ENCODE measurements around the gene SGMS1. TPM values are rescaled to one million over a fixed set of nuclear protein-coding genes. Genes with fewer than 3 reads are reported as not detected.

SGMS1 gene
- total RNA-seq, 4 donors from 2014 or later = 64.3 to 132 (median 87.0) TPM

GRCh38 chr10:50541921-50542320 is 81.8 kb downstream of the SGMS1 start:
- H3K27me3 ChIP-seq = no peaks in the 10 kb centered on the region
- no peak for TF ChIP-seq EP300 (IDR thresholded peaks at IDR 0.05)
- TF ChIP-seq POLR2A (IDR thresholded peaks at IDR 0.05; ENCODE audit: low read depth) = no peak
- no peak for TF ChIP-seq CTCF (IDR thresholded peaks at IDR 0.05)
- no peak for TF ChIP-seq POLR2AphosphoS5 (IDR thresholded peaks at IDR 0.05)
- H3K36me3 ChIP-seq = no peaks in the 10 kb centered on the region
- H3K27ac ChIP-seq (replicated peaks in 1 of 4) = no peak overlapping the region
- 75% methylated on average over 4 of the region's 4 CpGs for WGBS
- no peak overlapping the region for H3K4me3 ChIP-seq
- peak; percentile 10 for DNase-seq (ENCODE audit: extremely low spot score)
- intact Hi-C loops (cut with DNase I) = no loop called here
- H3K4me1 ChIP-seq = peaks cover 19 to 58% (median 28%) of the 10 kb centered on the region in 4 donors
- no peaks in the 10 kb centered on the region for H3K9me3 ChIP-seq

DNA sequence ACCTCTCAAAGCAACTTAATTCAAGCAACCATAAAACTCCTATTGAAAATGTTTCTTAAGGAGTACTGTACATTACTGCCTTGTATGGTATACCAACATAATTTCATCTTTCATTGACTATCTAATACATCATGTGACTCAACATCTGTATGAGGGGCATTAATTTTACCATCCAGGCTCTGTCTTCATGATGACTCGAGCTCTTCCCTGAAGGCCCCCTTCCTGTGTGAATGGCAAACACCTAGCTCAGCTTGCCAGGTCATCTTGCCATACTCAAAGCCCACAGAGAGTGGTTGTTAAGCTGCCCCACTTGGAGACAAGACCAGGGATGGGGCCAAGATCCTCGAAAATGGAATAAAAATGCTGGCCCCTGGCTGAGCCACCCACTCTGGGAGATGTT is 82.4 kb downstream of the SGMS1 start:
- no peaks in the 10 kb centered on the region for H3K27me3 ChIP-seq
- 85% methylated on average over 2 of the region's 2 CpGs for WGBS
- TF ChIP-seq POLR2A (IDR thresholded peaks at IDR 0.05; ENCODE audit: low read depth) = no peak
- TF ChIP-seq CTCF (IDR thresholded peaks at IDR 0.05) = no peak
- TF ChIP-seq POLR2AphosphoS5 (IDR thresholded peaks at IDR 0.05) = no peak
- no peak for TF ChIP-seq EP300 (IDR thresholded peaks at IDR 0.05)
- intact Hi-C loops (cut with DNase I) = no loop called here
- peaks cover 19 to 58% (median 31%) of the 10 kb centered on the region in 4 donors for H3K4me1 ChIP-seq
- DNase-seq (ENCODE audit: extremely low spot score) = peak; percentile 78
- no peak overlapping the region for H3K4me3 ChIP-seq
- no peaks in the 10 kb centered on the region for H3K36me3 ChIP-seq
- no peaks in the 10 kb centered on the region for H3K9me3 ChIP-seq
- no peak overlapping the region for H3K27ac ChIP-seq (replicated peaks in 1 of 4)

GRCh38 chr10:50540826-50541122 is 83.0 kb downstream of the SGMS1 start:
- DNase-seq (ENCODE audit: extremely low spot score) = peak; percentile 72
- no peak overlapping the region for H3K27ac ChIP-seq (replicated peaks in 1 of 4)
- intact Hi-C loops (cut with DNase I) = no loop called here
- H3K36me3 ChIP-seq = no peaks in the 10 kb centered on the region
- H3K4me3 ChIP-seq = no peak overlapping the region
- no peaks in the 10 kb centered on the region for H3K27me3 ChIP-seq
- no peak for TF ChIP-seq CTCF (IDR thresholded peaks at IDR 0.05)
- no peak for TF ChIP-seq EP300 (IDR thresholded peaks at IDR 0.05)
- TF ChIP-seq POLR2A (IDR thresholded peaks at IDR 0.05; ENCODE audit: low read depth) = no peak
- no peak for TF ChIP-seq POLR2AphosphoS5 (IDR thresholded peaks at IDR 0.05)
- 100% methylated on average over 1 of the region's 1 CpG for WGBS
- H3K4me1 ChIP-seq = peaks cover 19 to 58% (median 31%) of the 10 kb centered on the region in 4 donors
- no peaks in the 10 kb centered on the region for H3K9me3 ChIP-seq

DNA sequence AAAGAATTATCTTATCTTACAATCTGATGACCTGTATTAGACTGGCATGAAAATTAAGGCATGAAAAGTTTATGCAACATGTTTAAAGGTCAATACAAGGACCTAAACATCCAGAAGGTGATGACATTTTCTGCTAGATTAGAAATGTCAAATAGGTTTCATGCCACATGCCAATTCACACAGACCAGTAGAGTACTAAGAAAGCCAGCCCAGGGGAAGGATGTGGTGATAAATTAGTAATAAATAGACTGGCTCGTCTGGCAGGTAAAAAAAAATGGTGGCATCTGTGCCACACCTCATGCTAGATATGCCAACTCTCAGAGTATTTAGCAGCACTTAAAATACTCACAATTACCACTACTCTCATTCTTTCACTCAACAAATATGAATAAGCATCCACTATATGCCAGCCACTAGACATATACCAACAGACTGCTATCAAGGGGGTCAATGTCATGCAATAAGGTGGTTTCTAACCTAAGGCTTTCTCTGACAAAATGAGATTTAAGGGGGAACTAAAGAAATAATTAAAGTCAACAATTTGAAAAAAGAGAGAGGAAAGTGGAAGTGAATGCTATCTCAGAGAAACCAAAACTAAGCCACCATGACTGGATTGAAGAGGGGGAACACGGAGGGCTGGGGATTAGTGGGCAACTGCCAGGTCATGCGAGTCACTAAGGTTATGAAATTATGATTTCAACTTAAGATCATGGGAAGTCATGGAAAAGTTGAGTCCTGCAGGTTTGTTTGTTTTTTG is 83.5 kb downstream of the SGMS1 start:
- intact Hi-C loops (cut with DNase I) = no loop called here
- 76% methylated on average over 3 of the region's 3 CpGs for WGBS

More for the DNA sequence above, 83.5 kb downstream of the SGMS1 start:
- Histone ChIP-seq H3K27me3 (no peaks in the 10 kb centered on the region), H3K4me3 (no peak overlapping the region), H3K36me3 (no peaks in the 10 kb centered on the region), H3K9me3 (no peaks in the 10 kb centered on the region), H3K4me1 (peaks cover 19 to 58% (median 32%) of the 10 kb centered on the region in 4 donors), H3K27ac (replicated peaks in 1 of 4) (no peak overlapping the region)
- DNase-seq (ENCODE audit: extremely low spot score) = no peak
- no peak for TF ChIP-seq POLR2A (IDR thresholded peaks at IDR 0.05; ENCODE audit: low read depth)
- TF ChIP-seq CTCF (IDR thresholded peaks at IDR 0.05) = no peak
- TF ChIP-seq POLR2AphosphoS5 (IDR thresholded peaks at IDR 0.05) = no peak
- TF ChIP-seq EP300 (IDR thresholded peaks at IDR 0.05) = no peak
